ENCODE results near the gene JUP. TPM values are rescaled to one million over a fixed set of nuclear protein-coding genes. Genes with fewer than 3 reads are reported as not detected.

The JUP gene
- total and polyA plus RNA-seq, 2 donors from 2014 or later, result 148 to 223 TPM

- no peak for TF ChIP-seq CTCF (IDR thresholded peaks at IDR 0.05; ENCODE audit: borderline replicate concordance, extremely low read depth, insufficient read depth)
- no peak overlapping the region for H3K4me3 ChIP-seq (ENCODE audit: low read length in 3 of 3)
- intact Hi-C loops (cut with DNase I), result no loop called here
- H3K9me3 ChIP-seq (ENCODE audit: control insufficient read depth in 2 of 3, insufficient read depth in 1 of 3, low read length in 3 of 3), result no peaks in the 10 kb centered on the region
- no peak overlapping the region for H3K27ac ChIP-seq (ENCODE audit: low read depth in 2 of 2, low read length in 2 of 2)
- DNase-seq (no peak), FAIRE-seq (no peak)
- H3K27me3 ChIP-seq (ENCODE audit: control insufficient read depth, insufficient read depth, low read length), result no peaks in the 10 kb centered on the region
- H3K9ac ChIP-seq (ENCODE audit: low read length in 3 of 3), result no peak overlapping the region
- H3K36me3 ChIP-seq (ENCODE audit: control insufficient read depth in 2 of 3, insufficient read depth in 3 of 3, low read length in 3 of 3), result no peaks in the 10 kb centered on the region
- H3K4me1 ChIP-seq (ENCODE audit: control insufficient read depth in 2 of 3, insufficient read depth in 2 of 3, low read depth in 1 of 3, low read length in 3 of 3), result peaks cover 0 to 13% (median 5%) of the 10 kb centered on the region in 3 donors
These were observed 20.4 kb upstream of the JUP start for GRCh38 chr17:41806685-41807445.

GRCh38 chr17:41803049-41804020, 16.8 kb upstream of the JUP start:
- Histone ChIP-seq H3K27ac (ENCODE audit: low read depth in 2 of 2, low read length in 2 of 2) (no peak overlapping the region), H3K27me3 (ENCODE audit: control insufficient read depth, insufficient read depth, low read length) (no peaks in the 10 kb centered on the region), H3K36me3 (ENCODE audit: control insufficient read depth in 2 of 3, insufficient read depth in 3 of 3, low read length in 3 of 3) (no peaks in the 10 kb centered on the region), H3K4me1 (ENCODE audit: control insufficient read depth in 2 of 3, insufficient read depth in 2 of 3, low read depth in 1 of 3, low read length in 3 of 3) (peaks cover 0 to 10% (median 9%) of the 10 kb centered on the region in 3 donors), H3K9me3 (ENCODE audit: control insufficient read depth in 2 of 3, insufficient read depth in 1 of 3, low read length in 3 of 3) (no peaks in the 10 kb centered on the region), H3K9ac (ENCODE audit: low read length in 3 of 3) (no peak overlapping the region), H3K4me3 (ENCODE audit: low read length in 3 of 3) (no peak overlapping the region)
- intact Hi-C loops (cut with DNase I), result loop anchor here (5.0 kb wide), 1 partner anchor 66 kb away; no protein-coding TSS in a partner anchor
- FAIRE-seq (no peak), DNase-seq (peak in 3 of 5 donors; percentile 25 to 79 (median 64))
- no peak for TF ChIP-seq CTCF (IDR thresholded peaks at IDR 0.05; ENCODE audit: borderline replicate concordance, extremely low read depth, insufficient read depth)

- intact Hi-C loops (cut with DNase I), result loop anchor here (5.0 kb wide), 1 partner anchor 64 kb away; no protein-coding TSS in a partner anchor
- DNase-seq (peak; percentile 93 to 98 (median 96)), FAIRE-seq (peak; percentile 67)
- TF ChIP-seq CTCF (IDR thresholded peaks at IDR 0.05; ENCODE audit: borderline replicate concordance, extremely low read depth, insufficient read depth), result peak; percentile 99
- Histone ChIP-seq H3K27me3 (ENCODE audit: control insufficient read depth, insufficient read depth, low read length) (no peaks in the 10 kb centered on the region), H3K4me1 (ENCODE audit: control insufficient read depth in 2 of 3, insufficient read depth in 2 of 3, low read depth in 1 of 3, low read length in 3 of 3) (peaks cover 0 to 10% (median 6%) of the 10 kb centered on the region in 3 donors), H3K36me3 (ENCODE audit: control insufficient read depth in 2 of 3, insufficient read depth in 3 of 3, low read length in 3 of 3) (no peaks in the 10 kb centered on the region), H3K4me3 (ENCODE audit: low read length in 3 of 3) (peak overlapping the region in 1 of 3 donors; percentile 46), H3K9me3 (ENCODE audit: control insufficient read depth in 2 of 3, insufficient read depth in 1 of 3, low read length in 3 of 3) (no peaks in the 10 kb centered on the region), H3K9ac (ENCODE audit: low read length in 3 of 3) (no peak overlapping the region), H3K27ac (ENCODE audit: low read depth in 2 of 2, low read length in 2 of 2) (peak overlapping the region; percentile 90 to 91)
These were observed 15.1 kb upstream of the JUP start for GRCh38 chr17:41801374-41802271.

Data from kidney (tissue), 14 donors.